GM12864 (cell line): ENCODE data around the gene EME2.
A peak's percentile ranks its signal among the peaks of the same experiment; 100 is the strongest.

ENCODE experiments used
- DNase-seq: peaks from one replicate; pipeline ENCODE4 v3.0.0-alpha.2; 2011; ENCODE audit warnings: low read depth
- H3K4me3 ChIP-seq: 2 replicates; pipeline ENCODE4 v1.5.1; 2011; ENCODE audit warnings: mild to moderate bottlenecking, low read depth, low read length, control low read depth
- TF ChIP-seq, protein P1 (sequence below): IDR thresholded peaks from 2 replicates; pipeline ENCODE4 v1.5.1; 2011; ENCODE audit warnings: low read depth, mild to moderate bottlenecking, moderate library complexity, low read length, control low read depth, inconsistent platforms; ENCODE audit errors: missing control alignments

EME2 gene

DNA sequence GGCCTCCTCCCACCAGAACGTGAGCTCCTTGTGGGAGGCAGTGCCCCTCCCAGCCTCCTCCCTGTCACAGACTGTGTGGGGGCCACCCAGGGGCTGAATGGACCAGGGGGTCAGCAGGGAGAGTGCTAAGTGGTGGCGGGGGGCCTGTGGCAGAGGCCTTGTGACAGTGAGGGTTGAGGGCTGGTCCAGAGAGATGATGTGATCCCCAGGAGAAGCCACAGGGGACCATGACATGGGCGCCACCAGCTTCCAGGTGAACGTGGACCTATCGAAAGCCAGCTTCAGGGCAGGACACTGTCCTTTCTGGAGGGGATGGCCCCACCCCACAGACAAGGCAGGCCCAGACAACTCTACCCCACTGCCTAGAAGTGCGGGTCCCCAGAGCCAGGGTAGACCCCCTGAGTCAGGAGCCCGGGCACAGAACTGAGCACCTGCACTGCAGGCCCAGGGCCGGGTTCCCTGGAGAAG, 6.7 kb downstream of the EME2 start:
- no peak overlapping the region for H3K4me3 ChIP-seq
- DNase-seq = no peak
- TF ChIP-seq, protein P1, sequence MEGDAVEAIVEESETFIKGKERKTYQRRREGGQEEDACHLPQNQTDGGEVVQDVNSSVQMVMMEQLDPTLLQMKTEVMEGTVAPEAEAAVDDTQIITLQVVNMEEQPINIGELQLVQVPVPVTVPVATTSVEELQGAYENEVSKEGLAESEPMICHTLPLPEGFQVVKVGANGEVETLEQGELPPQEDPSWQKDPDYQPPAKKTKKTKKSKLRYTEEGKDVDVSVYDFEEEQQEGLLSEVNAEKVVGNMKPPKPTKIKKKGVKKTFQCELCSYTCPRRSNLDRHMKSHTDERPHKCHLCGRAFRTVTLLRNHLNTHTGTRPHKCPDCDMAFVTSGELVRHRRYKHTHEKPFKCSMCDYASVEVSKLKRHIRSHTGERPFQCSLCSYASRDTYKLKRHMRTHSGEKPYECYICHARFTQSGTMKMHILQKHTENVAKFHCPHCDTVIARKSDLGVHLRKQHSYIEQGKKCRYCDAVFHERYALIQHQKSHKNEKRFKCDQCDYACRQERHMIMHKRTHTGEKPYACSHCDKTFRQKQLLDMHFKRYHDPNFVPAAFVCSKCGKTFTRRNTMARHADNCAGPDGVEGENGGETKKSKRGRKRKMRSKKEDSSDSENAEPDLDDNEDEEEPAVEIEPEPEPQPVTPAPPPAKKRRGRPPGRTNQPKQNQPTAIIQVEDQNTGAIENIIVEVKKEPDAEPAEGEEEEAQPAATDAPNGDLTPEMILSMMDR = no peak

DNA sequence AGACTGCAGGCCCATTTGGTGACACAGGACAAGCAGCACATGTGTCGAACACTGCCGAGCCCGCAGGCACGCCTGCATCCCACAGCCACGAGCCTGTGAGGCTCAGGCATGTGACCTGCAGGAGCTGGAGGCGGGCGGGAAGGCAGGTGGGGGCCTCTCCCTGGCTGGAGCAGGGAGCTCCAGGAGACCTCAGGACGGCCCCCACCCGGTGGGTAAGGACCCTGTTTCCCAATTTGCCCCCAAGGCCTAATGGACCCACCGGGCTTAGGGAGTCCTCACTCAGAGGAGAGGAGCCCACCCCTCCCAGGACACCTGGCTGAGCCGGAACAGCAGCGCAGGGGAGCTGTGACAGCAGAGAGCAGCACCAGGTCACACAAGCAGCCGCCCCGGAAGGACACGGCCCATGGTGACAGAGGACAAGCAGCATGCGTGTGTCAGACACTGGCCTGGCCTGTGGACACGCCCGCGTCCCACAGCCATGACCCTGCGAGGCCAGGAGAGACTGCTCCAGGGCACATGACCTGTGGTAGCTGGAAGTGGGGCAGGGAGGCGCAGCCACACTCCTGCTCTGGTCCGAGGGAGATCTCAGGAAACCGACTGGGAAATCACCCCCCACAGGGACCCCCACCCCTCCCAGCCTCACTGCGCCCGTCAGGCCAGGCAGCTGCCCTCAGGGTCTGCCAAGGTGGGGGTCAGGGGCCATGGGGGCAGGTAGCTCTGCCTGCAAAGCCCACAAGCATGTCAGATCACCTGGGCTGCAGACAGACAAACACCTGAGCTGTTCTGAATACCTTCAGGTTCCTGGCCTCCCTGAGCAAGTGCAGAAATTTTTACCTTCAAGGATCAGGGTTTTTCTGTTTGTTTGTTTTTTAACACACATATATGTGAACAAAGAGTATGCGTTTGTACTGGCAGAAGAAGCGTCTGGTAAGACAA, 7.4 kb downstream of the EME2 start:
- no peak overlapping the region for H3K4me3 ChIP-seq
- DNase-seq = no peak
- TF ChIP-seq, protein P1 = no peak

DNA sequence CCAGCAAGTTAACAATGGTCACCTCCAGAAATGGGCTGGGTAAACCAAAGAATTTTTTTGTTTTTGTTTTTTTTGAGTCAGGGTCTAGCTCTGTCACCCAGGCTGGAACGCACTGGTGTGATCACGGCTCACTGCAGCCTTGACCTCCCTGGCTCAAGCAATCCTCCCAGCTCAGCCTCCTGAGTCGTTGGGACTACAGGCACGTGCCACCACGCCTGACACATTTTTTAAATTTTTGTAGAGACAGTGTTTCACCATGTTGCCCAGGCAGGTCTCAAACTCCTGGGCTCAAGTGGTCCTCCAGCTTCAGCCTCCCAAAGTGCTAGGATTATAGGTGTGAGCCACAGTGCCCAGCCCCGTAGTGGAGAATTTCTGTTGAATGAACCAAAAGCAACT, 8.1 kb downstream of the EME2 start:
- no peak for DNase-seq
- TF ChIP-seq, protein P1 = no peak
- H3K4me3 ChIP-seq = no peak overlapping the region

DNA sequence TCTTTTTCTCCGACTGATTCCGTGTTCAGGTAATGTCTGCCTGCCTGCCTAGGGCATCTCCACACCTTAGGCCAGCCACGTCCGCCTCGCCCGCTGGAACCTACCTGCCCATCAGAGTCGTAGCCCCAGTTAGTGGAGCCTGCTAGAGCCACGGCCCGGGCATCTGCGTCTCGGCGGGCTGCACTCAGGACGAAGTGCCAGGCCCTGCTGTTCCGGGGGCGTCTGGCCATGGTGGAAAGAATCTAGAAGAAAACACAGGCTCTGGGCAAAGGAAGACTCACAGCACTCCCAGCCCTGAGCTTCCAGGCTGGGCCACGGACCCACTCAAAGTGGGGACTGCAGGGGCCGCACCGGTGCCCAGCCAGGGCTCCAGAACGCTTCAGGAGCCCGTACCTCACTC, 8.6 kb downstream of the EME2 start:
- TF ChIP-seq, protein P1 = no peak
- no peak for DNase-seq
- peak overlapping the region; percentile 85 for H3K4me3 ChIP-seq

DNA sequence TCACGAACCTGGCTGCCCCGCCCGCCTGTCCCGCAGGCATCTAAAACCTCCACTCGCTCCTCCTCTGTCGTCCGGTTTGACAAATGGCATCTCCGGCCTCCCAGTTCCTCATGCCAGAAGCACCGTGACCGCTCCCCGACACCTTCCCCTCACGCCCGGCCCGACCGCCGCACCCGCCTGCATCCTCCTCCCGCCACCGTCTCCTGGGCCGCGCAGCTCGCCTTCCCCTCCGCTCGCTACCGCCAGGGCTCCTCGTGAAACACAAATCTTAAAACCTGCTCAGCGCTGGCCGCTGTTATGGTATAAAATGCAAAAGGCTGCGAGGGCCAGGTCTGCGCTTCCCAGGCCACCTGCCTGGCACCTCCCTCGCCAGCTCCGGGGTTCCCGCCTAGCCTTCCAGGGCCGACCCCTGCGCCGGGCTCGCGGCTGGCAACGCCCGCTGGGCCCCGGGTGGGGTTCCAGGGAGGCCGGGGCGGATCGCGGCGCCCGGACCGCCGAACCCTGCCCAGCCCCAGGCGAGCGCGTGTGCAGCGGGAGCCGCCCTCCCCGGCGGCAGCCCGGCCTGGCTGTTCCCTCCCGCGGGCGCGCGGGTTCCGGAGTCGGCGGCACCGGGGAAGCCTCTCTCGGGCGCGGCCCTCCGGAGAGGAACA, 9.3 kb downstream of the EME2 start:
- TF ChIP-seq, protein P1 = no peak
- peak overlapping the region; percentile 85 for H3K4me3 ChIP-seq
- DNase-seq = no peak

DNA sequence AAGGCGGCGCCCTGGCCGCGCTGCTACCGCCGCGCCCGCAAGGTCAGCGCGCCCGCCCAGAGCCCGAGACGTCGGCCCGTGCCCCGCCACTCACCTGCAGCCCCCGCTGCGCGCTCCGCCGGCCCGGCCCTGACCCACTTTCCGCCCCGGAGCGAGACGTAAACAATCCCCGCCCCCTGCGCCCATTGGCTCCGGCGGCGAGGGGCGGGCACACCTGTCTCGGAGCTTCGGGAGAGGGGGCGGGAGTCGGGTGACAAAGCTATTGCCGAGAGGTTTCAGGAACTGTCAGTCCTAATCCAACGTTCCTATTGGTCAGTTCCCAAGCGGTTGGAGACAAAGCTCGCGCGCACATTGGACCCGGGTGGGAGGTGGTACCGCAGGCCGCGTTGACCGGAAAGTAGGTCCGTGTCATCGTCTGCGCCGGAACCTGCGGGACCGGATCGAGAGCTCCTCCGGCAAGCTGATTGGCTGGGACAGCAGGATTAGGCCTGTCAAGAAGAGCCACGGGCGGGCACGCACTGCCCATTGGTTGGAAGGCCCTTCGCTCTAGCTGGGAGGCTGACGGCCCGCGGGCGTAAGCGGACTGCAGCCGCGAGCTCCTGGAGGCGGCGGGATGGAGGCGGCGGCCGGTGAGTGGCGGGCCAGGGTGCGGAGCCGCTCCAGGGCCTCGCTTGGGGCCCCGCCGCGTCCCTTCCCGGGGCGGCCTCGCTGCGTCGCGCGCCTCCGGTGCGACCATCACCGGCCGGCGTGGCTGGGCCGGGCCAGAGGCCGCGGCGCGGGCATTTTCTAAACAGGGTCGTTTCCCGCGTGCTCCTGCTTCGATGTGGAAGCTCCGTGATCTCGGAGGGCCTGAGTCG, 10.0 kb downstream of the EME2 start, which contains the start of the genes NUBP2 and SPSB3:
NUBP2 (plus strand) TSS at position 553 of the 857 bp plus-strand sequence; CDS start at position 614, 61 bp downstream.
SPSB3 (minus strand) TSS at position 164 of the 857 bp plus-strand sequence. CDS start 1,088 bp downstream, outside the sequence.
- peak within 1 kb of the TSS; percentile 97 for H3K4me3 ChIP-seq
- TF ChIP-seq, protein P1 = no peak
- peak; percentile 99 for DNase-seq
